Activated T-helper 17 cell treated with anti-CD3 and anti-CD28 coated beads, Interleukin-2, amount 50 U/mL, for 72 hours (primary cell): ENCODE results near the gene ATP1A2. TPM values are rescaled to one million over a fixed set of nuclear protein-coding genes. Genes with fewer than 3 reads are reported as not detected.

Experiments
- ATAC-seq: fragments of 150-1000 bp; cut with Tn5 transposase; replicated peaks from 2 replicates; pipeline ENCODE4 v1.10.0; 2021; ENCODE audit warnings: mild to moderate bottlenecking, moderate library complexity
- H3K27ac Mint-ChIP-seq: one replicate; pipeline ENCODE4 v1.8.0; 2022; ENCODE audit warnings: mixed read lengths
- H3K27me3 Mint-ChIP-seq: one replicate; pipeline ENCODE4 v1.8.0; 2022; ENCODE audit warnings: mixed read lengths
- H3K36me3 Mint-ChIP-seq: one replicate; pipeline ENCODE4 v1.8.0; 2022; ENCODE audit warnings: low read depth, mild to moderate bottlenecking, mixed read lengths
- H3K4me1 Mint-ChIP-seq: one replicate; pipeline ENCODE4 v1.8.0; 2022; ENCODE audit warnings: mixed read lengths
- H3K4me3 Mint-ChIP-seq: one replicate; pipeline ENCODE4 v1.8.0; 2022; ENCODE audit warnings: mild to moderate bottlenecking, mixed read lengths
- H3K9me3 Mint-ChIP-seq: one replicate; pipeline ENCODE4 v1.8.0; 2022; ENCODE audit warnings: mixed read lengths
- total RNA-seq, 2 donors: library from RNA; stranded (reverse); gene quantifications; one replicate each; pipeline ENCODE4 v1.2.3, GENCODE V29; 2022

ATP1A2 gene
- total RNA-seq, 2 donors from 2014 or later, result not detected

DNA sequence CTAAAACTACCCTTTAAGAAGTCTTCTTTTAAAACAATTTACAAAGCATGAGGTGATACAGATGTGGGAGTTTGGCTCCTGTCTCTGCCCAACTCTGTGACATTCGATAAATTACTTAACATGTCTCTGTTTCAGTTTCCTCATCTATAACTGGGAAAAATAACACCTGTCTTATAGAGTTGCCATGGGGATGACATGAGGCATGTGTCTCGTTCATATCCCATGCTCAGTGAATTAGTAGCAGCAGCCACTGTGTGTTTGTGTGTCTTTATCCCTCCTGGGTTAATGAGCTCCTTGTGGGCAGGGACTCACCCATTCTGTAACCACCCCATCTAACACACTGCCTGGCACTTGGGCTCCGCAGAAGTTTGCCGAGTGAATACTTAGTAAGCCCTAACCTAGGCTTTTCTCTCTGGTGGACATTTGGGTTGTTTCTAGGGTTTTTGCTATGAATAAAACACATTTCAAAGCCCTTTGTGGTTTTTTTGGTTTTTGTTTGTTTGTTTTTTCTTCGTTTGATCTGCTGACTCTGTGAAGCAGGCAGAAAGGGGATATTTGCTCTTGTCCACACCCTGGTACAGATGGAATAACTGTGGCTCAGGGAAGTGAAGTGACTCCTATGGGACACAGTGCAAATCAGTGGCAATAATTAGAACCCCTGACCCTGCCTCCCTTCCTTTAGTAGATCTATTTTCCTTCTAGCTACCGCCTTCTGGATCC lies 35.0 kb upstream of the ATP1A2 start:
- ATAC-seq, result peak; percentile 17

DNA sequence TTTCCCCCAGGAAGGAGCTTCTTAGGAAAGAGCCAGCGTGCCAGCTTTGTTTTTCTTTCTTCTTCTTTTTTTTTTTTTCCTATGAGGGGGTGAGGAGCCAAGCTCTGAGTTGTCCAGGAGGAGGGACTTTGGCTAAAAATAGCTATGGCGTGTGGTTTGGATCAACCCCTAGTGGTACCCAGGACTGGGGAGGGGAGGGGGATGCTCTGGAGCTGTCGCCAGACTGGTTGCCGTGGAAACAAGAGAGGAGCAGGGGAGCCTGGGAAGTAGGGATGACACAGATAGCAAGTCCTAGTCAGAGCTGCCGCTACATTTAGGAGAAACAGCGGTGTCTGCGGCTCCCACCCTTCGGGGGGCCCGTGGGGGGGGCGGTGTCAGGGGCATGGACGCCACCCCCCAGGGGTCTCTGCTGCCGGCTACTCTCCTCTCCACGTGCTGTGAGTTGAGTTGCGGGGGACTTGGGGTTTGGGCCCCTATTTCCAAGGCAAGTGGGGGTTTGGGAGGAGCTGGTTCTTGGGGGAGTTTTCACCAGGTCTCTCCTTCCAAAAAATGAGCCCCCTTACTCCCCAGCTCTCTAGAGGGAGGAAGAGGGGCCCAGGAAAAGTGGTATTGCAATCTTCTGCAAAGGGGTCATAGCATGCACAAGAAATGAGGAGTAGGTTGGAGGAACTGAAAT lies 34.2 kb upstream of the ATP1A2 start, which contains the start of gene KCNJ9:
Gene KCNJ9 (plus strand): TSS at position 278 of the 676 bp plus-strand sequence. CDS start 2,493 bp downstream, outside the sequence.
- Mint-ChIP-seq H3K36me3 (no peaks in the 10 kb centered on the region), H3K4me1 (peaks cover 5% of the 10 kb centered on the region), H3K27me3 (peaks cover 40% of the 10 kb centered on the region), H3K27ac (no peak within 1 kb of the TSS), H3K4me3 (no peak within 1 kb of the TSS), H3K9me3 (no peaks in the 10 kb centered on the region)
- no peak for ATAC-seq

More for the DNA sequence above, 35.0 kb upstream of the ATP1A2 start:
- H3K4me1 Mint-ChIP-seq, result peaks cover 5% of the 10 kb centered on the region
- no peaks in the 10 kb centered on the region for H3K36me3 Mint-ChIP-seq
- H3K4me3 Mint-ChIP-seq, result no peak overlapping the region
- H3K27ac Mint-ChIP-seq, result no peak overlapping the region
- no peaks in the 10 kb centered on the region for H3K9me3 Mint-ChIP-seq
- peaks cover 45% of the 10 kb centered on the region for H3K27me3 Mint-ChIP-seq

DNA sequence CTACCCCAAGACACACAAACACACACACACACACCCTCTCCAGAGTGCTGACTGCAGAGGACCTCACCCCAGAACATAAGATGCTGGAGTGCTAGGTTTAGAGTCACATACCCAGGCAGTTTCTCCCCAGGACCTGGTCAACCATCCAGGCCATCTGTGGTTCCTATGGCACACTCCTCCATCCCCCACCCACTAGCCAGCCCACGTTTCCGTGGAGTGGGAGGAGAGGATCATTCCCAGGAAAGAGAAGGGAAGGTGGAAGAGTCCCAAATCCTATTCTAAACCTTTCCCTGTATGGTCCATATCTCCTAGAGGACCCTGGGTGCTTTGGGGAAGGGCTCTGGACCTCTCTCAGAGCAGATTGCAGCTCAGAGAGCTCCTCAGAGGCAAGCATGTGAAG lies 33.1 kb upstream of the ATP1A2 start:
- Mint-ChIP-seq H3K9me3 (no peaks in the 10 kb centered on the region), H3K4me3 (no peak overlapping the region), H3K4me1 (peaks cover 10% of the 10 kb centered on the region), H3K36me3 (peaks cover 8% of the 10 kb centered on the region), H3K27me3 (peaks cover 37% of the 10 kb centered on the region), H3K27ac (no peak overlapping the region)
- ATAC-seq, result no peak

DNA sequence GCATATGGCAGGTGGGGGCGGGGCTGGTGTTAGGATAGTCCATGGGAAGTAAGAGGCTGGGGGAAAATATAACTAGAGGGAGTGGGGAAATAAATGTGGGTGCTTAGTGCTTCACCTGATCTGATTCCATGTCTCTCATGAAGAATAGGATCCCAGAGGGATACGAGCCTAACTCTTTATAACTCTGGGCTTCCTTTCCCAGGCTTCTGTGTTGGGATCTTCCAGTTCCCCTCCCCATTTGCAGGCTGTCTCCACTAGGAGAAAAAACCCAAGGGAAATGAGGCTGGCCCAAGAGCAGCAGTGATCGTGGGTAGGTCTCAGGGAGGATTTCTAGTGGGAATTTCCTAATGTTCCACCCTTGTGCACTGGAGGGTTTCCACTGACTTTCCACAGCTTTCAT lies 32.6 kb upstream of the ATP1A2 start:
- Mint-ChIP-seq H3K36me3 (peaks cover 10% of the 10 kb centered on the region), H3K9me3 (no peaks in the 10 kb centered on the region), H3K27ac (no peak overlapping the region), H3K4me3 (peak overlapping the region; percentile 62), H3K27me3 (peaks cover 37% of the 10 kb centered on the region), H3K4me1 (peaks cover 10% of the 10 kb centered on the region)
- no peak for ATAC-seq

DNA sequence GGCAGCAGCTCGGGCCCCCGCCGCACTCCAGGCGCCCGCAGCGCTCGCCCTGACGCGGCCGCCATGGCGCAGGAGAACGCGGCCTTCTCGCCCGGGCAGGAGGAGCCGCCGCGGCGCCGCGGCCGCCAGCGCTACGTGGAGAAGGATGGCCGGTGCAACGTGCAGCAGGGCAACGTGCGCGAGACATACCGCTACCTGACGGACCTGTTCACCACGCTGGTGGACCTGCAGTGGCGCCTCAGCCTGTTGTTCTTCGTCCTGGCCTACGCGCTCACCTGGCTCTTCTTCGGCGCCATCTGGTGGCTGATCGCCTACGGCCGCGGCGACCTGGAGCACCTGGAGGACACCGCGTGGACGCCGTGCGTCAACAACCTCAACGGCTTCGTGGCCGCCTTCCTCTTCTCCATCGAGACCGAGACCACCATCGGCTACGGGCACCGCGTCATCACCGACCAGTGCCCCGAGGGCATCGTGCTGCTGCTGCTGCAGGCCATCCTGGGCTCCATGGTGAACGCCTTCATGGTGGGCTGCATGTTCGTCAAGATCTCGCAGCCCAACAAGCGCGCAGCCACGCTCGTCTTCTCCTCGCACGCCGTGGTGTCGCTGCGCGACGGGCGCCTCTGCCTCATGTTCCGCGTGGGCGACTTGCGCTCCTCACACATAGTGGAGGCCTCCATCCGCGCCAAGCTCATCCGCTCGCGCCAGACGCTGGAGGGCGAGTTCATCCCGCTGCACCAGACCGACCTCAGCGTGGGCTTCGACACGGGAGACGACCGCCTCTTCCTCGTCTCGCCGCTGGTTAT lies 31.4 kb upstream of the ATP1A2 start:
- peak; percentile 81 for ATAC-seq

DNA sequence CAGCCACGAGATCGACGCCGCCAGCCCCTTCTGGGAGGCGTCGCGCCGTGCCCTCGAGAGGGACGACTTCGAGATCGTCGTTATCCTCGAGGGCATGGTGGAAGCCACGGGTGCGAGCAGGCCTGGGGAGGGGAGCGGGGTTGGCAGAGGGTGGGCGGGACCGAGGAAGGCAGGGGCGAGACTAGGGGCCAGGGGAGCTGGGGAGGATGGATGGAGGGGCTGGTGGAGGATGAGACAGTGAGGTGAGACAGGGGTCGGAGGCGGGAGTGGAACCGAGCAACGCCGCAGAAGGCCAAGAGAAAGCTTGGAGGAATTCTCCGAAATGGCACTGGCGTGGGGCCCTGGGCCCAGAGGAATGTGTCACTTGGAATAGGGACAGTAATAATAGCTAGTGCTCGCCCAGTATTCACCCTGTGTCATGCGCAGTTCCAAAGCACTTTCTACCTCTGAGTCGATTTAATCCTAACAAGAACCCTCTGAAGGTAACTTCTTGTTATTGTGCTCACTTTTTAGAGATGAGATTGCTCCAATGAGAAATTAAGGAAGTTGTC lies 30.7 kb upstream of the ATP1A2 start:
- H3K4me1 Mint-ChIP-seq, result peaks cover 9% of the 10 kb centered on the region
- H3K9me3 Mint-ChIP-seq, result no peaks in the 10 kb centered on the region
- H3K4me3 Mint-ChIP-seq, result peak overlapping the region; percentile 62
- peaks cover 26% of the 10 kb centered on the region for H3K27me3 Mint-ChIP-seq
- H3K27ac Mint-ChIP-seq, result no peak overlapping the region
- peaks cover 23% of the 10 kb centered on the region for H3K36me3 Mint-ChIP-seq
- ATAC-seq, result no peak

More for the DNA sequence above, 31.4 kb upstream of the ATP1A2 start:
- Mint-ChIP-seq H3K36me3 (peaks cover 21% of the 10 kb centered on the region), H3K27me3 (peaks cover 29% of the 10 kb centered on the region), H3K27ac (no peak overlapping the region), H3K9me3 (no peaks in the 10 kb centered on the region), H3K4me3 (peak overlapping the region; percentile 62), H3K4me1 (peaks cover 9% of the 10 kb centered on the region)

DNA sequence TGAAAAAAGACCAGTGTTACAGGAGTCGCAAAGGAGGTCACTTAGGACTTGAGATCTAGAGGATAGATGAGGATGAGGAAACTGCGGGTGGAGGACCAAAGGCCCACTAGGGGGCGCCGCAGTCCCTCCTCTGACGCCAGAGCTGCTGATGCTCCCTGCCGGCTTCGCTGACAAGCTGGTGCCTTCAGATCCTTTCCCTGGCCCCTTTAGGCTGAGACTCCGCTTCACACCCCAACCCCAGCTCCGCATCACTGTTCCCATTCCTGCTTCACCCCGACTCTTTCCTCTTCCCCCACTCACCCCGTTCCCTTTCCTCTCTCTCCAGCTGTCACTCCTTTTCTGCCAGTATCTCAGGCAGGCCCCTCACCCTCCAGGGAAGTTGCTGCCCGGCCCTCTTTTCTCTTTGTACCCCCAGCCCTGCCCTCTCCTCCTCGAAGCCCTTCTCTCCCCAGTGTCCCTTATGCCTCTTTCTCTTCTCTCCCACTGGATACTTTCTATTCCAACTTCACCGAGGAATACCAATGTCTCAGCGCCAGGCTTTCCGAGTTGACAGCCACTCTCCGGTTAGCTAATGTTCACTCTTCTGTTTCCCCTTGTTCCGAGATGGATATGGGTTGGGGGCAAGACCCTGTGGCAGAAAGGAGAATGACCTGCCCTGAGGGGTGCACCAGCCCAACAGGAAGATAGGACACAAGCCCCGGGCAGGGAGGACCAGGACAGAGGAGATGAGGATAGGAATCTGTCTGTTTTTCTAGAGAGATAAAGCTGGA lies 29.7 kb upstream of the ATP1A2 start:
- Mint-ChIP-seq H3K4me1 (peaks cover 9% of the 10 kb centered on the region), H3K36me3 (peaks cover 29% of the 10 kb centered on the region), H3K27ac (no peak overlapping the region), H3K9me3 (no peaks in the 10 kb centered on the region), H3K27me3 (peaks cover 18% of the 10 kb centered on the region), H3K4me3 (no peak overlapping the region)
- peak; percentile 79 for ATAC-seq

DNA sequence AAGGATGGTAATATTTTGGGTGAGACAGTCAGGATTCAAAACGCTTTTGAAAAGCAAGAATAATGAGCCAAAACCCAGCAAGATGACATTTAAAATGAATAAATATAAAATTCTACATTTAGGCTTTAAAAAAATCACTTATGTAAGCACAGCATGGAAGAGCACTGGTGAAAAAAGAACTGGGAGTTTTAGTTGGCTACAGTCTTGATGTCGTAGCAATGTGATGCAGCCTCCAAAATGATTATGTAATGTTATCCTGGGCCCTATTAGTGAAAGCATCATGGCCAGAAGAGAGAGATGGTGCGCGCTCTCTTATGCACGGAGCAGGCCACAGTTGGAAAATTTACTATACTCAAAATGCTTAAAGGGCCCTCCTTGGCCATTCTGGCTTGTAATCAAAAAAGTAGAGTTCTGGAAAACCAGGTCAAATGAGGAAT lies 29.1 kb upstream of the ATP1A2 start:
- Mint-ChIP-seq H3K4me3 (no peak overlapping the region), H3K27me3 (peaks cover 13% of the 10 kb centered on the region), H3K27ac (peak overlapping the region; percentile 14), H3K4me1 (peaks cover 9% of the 10 kb centered on the region), H3K9me3 (no peaks in the 10 kb centered on the region), H3K36me3 (peaks cover 34% of the 10 kb centered on the region)
- no peak for ATAC-seq

DNA sequence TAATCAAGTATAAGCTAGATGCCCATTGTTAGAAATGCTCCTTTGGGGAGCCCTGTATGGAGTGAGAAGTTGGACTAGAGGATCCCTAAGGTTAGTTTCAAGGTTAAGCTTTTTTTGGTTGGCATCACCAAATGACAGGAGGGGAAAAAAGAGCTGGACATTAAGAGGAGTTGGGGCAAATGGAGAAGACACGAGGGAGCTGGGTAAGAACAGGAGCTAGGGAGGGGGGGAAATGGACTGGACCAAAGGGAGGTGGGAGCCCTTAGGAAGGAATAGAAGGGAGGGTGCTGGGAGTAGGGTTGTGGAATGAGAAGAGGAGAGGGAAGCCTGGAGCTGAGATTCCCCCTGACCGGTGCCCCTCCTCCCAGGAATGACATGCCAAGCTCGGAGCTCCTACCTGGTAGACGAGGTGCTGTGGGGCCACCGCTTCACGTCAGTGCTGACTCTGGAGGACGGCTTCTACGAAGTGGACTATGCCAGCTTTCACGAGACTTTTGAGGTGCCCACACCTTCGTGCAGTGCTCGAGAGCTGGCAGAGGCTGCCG lies 28.4 kb upstream of the ATP1A2 start:
- H3K9me3 Mint-ChIP-seq, result no peaks in the 10 kb centered on the region
- no peak for ATAC-seq

DNA sequence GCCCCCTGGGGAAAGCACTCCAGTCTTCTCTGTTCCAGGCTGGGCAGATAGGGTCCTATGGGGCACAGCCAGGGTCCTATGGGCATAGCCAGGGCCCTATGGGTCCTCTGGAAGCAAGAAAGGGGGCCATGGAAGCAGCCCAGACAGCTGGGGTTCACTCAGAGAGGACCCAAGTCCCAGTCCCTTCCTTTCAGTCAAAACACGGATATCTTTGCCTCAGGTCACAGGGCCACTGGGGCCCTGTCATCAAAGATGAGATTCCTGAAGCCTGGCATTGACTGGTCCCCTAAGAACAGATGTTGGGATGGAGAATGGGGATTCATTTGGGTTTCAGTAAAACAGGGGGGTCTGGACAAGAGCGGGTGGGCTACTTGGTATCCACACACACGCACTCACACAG lies 25.7 kb upstream of the ATP1A2 start:
- no peak overlapping the region for H3K27ac Mint-ChIP-seq
- no peak for ATAC-seq
- H3K27me3 Mint-ChIP-seq, result no peaks in the 10 kb centered on the region
- H3K9me3 Mint-ChIP-seq, result no peaks in the 10 kb centered on the region
- H3K4me3 Mint-ChIP-seq, result no peak overlapping the region
- H3K4me1 Mint-ChIP-seq, result peaks cover 9% of the 10 kb centered on the region
- H3K36me3 Mint-ChIP-seq, result peaks cover 51% of the 10 kb centered on the region

More for the DNA sequence above, 28.4 kb upstream of the ATP1A2 start:
- Mint-ChIP-seq H3K4me1 (peaks cover 9% of the 10 kb centered on the region), H3K27ac (peak overlapping the region; percentile 14), H3K27me3 (peaks cover 8% of the 10 kb centered on the region), H3K4me3 (no peak overlapping the region), H3K36me3 (peaks cover 34% of the 10 kb centered on the region)

DNA sequence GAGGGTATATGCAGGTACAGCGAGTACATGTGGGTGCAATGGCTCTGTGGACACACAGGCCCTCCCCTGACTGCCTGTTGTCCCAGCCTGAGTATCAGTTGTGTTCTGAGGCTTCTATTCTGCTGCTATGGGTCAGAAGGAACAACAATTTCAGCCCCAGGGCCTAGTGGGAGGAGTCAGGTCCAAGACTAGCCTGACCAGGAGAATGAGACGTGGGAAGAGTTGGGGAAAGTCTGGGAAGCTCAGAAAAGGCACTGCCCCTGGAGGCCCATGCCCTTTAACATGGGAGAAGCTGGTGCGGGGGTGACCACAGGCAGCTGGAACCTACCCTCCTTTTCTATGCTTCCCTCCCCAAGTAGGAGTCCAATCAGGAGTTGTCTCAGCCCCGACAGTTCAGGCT lies 24.8 kb upstream of the ATP1A2 start:
- Mint-ChIP-seq H3K9me3 (no peaks in the 10 kb centered on the region), H3K27ac (peak overlapping the region; percentile 56), H3K36me3 (peaks cover 51% of the 10 kb centered on the region), H3K4me3 (no peak overlapping the region), H3K4me1 (peaks cover 10% of the 10 kb centered on the region), H3K27me3 (no peaks in the 10 kb centered on the region)
- ATAC-seq, result no peak

DNA sequence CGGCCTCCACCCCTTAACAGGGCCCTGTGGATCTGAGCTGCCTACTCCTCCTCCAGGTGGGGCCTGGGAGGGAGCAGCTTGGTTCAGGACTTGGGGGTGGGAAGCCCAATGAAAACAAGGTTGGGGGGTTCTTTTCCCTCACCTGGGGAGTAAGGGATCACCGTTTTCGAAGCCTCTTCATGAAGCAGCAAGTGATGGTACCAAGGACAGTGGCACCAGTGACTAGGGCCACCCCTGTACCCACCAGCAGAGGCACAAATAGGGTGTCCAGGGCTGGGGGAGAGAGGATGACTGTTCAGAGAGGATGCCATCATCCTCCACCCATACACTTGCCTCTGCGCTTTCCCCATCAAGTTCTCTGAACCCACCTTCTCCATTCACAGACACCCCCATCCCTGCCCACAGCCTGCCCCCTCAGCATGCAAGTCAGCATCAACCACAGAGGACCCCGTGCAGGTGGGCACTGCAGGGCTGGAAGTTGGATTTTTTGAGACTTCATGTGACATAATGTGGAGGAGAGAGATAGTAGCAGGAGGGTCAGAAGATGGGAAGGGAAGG lies 23.8 kb upstream of the ATP1A2 start:
- Mint-ChIP-seq H3K36me3 (peaks cover 49% of the 10 kb centered on the region), H3K27ac (no peak overlapping the region), H3K4me1 (peaks cover 18% of the 10 kb centered on the region), H3K4me3 (no peak overlapping the region), H3K27me3 (no peaks in the 10 kb centered on the region), H3K9me3 (no peaks in the 10 kb centered on the region)
- no peak for ATAC-seq

DNA sequence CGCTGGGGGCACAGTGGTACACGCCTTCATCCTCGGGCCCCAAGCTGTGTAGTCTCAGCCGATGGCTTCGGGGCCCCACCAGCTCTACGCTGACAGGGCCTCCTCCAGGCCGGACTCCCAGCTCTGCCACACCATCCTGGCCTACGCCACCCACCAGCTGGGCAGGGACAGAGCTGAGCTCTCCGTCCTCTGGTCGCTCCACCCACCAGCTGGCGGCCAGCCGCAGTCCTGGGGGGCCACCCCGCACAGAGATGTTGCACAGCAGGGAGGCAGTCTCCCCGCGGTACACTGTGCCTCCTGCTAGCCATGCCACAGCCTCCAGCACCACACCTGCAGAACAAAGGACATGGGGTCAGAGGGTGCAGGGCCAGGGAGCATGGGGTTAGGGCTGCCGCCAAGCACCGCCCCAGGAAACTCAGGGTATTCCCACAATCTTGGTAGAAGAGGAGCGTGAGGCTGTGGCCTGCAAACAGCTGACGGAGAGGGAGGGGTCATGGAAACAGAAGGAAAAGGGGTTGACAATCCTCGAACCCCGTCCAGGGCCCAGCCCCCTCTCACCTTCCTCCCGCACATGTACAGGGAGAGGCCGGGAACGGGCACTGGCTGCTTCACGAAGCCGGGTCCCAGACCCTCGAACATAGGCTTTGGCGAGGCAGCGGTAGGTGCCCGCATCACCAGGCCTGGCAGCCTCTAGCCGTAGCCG lies 23.0 kb upstream of the ATP1A2 start:
- H3K27me3 Mint-ChIP-seq, result no peaks in the 10 kb centered on the region
- no peak overlapping the region for H3K4me3 Mint-ChIP-seq
- H3K4me1 Mint-ChIP-seq, result peaks cover 19% of the 10 kb centered on the region
- no peak for ATAC-seq
- peaks cover 44% of the 10 kb centered on the region for H3K36me3 Mint-ChIP-seq
- no peaks in the 10 kb centered on the region for H3K9me3 Mint-ChIP-seq
- H3K27ac Mint-ChIP-seq, result no peak overlapping the region
